HG02623 (cell line): ENCODE measurements around the gene LAMC1.
"Not testable (repeated sequence)": the region's sequence is repeated elsewhere in the genome, so short reads cannot be mapped to it uniquely, and the experiment has no call there.

Source experiments
- ATAC-seq: cut with Tn5 transposase; IDR thresholded peaks from one replicate; pipeline ENCODE4 v1.9.1; 2021; ENCODE audit warnings: moderate library complexity; ENCODE audit not compliant: unreplicated experiment

LAMC1 gene

DNA sequence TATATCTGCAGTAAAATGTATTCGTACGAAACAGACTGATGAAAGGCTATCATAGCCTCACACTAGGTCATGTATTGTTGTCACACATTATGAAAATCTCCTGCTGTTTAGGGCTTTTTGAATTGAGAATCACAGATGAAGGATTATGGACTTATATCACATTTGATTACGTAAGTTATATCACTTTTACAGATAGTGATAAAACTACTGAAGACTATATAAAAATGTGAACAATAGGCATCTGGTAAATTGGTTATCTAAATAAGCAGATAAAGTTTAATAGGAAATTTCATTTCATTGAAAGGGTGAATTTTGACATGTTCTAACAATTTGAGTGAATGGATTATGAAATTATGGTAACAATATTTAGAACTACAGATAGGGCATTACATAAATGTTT, 20.0 kb downstream of the LAMC1 start:
- no peak for ATAC-seq

DNA sequence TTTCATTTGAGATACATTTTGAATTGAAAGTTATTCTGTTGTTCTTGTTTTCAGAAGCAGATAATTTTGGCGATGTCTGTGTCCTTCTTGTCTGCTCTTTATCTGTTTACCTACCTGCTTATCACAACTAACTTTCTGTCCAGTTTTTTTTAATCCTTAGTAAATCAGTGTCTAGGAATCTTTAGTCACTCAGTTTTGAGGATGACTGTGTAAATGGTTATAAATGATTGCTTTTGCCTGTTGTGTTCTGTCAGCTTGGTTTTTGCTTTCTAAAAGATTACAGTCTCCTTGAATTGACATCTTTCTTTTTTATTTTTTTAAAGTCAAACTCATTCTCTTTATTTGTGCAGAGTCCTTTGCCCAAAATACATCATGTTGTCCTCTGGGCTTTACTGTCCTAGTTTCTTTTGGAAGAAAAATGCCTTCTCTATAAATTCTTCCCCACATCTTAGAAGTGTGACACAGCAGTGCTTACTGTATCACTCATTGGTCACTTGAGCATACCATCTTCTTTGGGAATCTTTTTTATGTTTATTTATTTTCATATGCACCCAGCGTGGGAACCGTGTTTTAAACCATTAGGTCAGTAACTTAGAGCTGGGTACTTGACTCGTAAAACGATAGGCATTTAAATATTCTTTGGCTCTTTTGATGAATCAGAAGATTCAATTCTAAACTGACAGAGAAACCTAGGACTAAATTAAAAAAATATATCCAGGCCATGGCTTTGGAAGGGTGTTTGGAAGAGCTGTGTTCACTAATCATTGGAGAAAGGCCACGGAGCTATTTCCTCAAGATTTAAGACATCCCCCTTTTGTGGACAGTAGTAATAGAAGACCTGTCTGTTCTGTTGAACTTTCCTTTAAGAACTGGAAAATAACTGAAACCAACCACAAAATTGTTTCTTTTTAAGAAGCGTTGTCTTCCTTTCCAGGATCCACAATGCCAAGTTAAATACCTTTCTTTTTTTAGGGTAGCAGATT, 20.9 kb downstream of the LAMC1 start:
- no peak for ATAC-seq

GRCh38 chr1:183044893-183045649, 21.9 kb downstream of the LAMC1 start:
- no peak for ATAC-seq

DNA sequence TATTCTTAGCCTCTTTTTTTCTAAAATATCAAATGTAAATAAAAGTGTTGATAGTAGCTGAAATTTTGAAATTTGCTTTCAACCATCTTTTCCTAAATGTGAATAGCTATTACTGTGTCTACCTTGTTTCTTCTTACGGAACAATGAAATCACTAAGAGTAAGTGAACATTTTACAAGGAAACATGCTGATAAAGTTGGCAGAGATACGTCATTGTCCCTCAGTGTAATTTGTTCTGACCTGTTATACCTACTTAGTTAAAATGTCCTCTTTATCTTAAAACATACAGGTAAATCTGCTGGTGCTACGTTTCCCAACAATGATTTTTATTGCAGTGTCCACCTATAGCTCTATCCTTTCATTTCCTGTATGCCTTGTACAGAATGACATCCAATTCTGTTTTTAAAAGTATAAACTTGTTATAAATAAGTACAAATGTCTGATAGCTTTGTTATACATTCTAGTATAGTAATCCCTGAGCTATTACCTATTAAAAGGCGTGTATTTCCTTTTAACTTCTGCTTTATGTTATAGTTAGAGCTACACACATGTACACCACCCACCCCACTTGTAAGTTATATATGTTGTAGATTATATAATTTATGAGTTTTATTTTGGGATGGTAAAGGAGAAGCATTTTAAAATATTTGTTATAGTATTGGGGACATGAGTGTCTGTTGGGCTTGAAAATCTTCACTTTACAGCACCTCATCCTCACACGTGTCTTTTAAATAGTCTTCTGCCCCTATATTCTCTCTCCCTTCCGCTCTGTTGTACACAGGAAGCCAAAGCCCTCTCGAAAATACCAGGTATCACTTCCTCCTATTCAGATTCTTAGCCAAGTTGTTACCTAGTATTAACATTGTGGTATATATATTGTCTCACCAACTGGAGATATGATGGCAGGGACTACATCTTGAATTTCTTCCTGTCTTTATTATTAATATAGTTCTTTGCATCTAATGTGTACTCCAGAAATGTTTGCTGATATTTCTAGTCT, 25.2 kb downstream of the LAMC1 start:
- peak; percentile 100 for ATAC-seq

- ATAC-seq, result no peak
These were observed 28.3 kb downstream of the LAMC1 start for GRCh38 chr1:183051546-183051945.

DNA sequence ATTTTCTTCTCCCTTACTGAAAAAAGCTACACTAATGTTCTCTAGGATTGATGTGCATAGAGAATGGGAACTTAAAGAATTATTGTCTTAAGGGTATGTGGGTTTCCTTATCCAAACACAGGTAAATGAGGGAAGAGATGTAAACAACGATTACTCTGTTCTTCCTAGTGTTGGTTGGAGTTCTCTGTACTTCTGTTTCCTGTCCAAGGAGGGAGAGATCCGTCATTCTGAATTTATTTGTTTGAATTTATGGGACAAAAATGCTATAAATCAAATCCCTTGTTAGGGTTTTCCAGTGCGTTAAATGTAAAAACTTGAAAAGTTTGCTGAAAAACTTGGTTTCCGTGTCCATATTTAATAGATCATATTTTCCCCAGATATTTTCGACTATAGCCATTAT, 29.6 kb downstream of the LAMC1 start:
- no peak for ATAC-seq

DNA sequence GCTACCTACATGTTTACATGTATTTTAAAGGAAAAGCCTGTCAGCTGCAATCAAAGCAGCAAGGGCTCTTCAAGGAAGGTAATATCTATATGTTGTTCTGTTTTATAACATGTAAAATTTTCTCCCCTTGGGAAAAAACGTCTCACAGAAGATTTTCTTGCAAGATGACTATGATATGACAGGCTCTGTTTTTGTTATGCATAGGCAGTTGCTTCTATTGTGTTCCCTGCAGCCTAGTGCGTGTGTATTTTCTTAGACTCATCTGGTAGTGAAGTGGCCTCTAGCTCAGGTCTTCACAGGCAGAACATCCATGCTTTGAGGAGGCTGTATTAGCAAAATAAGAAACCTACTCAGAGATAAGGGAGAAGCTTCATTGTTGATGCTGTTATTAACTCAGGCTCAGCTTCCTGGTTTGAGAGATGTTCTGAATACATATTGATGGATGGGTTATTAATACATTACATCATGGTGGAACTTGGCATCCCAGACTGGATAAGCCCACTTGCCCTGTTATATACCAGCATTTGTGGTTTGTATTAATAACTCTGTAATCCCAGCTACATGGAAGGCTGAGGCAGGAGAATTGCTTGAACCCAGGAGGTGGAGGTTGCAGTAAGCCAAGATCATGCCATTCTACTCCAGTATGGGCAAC, 35.8 kb downstream of the LAMC1 start:
- ATAC-seq, result no peak

- no peak for ATAC-seq
These were observed 38.0 kb downstream of the LAMC1 start for GRCh38 chr1:183061194-183061593.

- ATAC-seq, result no peak
These were observed 40.1 kb downstream of the LAMC1 start for GRCh38 chr1:183063349-183063748.

DNA sequence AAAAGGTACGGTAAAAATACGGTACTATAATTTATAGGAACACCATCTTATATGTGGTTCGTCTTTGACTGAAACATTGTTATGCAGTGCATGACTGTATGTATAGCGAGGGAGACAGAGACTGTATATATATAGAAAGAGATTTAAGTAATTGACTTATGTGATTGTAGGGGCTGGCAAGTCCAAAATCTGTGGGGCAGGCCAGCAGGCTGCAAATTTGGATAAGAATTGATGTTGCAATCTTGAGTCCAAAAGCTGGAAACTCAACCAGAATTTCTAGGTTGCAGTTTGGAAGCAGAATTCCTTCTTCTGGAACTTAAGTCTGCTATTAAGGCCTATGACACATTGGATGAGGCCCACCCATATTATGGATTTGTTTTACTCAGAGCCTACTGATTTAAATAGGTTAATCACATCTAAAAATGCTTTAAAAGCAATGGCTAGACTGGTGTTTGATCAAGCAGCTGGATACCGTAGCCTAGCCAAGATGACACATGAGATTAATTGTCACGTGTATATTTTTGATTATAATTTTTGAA, 42.0 kb downstream of the LAMC1 start:
- no peak for ATAC-seq

- not testable (repeated sequence) for ATAC-seq
These were observed 43.2 kb downstream of the LAMC1 start for GRCh38 chr1:183066432-183066831.

GRCh38 chr1:183069562-183070216, 46.5 kb downstream of the LAMC1 start:
- no peak for ATAC-seq

DNA sequence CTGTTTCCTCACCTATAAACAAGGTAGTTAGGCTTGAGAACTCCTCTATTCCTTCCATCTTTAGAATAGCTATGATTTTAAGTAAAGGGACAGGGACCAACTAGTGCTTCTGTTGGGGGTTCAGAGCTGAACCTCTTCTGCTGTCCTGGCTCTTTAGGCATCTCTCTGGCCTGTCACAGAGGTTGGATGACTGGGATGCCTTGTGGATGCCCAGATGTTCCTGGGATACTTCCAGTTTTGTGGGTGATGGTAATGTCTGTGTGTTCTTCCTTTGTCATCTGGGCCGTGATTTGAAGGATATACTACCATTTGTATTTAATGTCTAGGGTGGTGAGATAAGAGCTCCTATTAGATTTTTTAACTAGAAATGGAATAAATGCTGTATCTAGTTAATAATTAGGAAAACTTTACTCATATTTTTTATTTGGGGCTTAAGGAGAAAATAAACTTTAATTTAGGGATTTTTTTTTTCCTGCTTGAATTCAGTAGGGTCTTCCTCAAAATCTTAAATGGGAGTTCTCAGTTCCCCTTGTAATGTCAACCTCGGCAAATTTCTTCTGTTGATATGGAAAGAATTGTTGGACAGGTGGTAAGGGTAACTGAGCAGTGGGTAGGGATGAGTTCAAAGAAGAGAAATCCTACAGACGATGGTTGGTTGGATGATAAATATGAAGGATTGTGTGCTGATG, 47.2 kb downstream of the LAMC1 start:
- ATAC-seq, result no peak

DNA sequence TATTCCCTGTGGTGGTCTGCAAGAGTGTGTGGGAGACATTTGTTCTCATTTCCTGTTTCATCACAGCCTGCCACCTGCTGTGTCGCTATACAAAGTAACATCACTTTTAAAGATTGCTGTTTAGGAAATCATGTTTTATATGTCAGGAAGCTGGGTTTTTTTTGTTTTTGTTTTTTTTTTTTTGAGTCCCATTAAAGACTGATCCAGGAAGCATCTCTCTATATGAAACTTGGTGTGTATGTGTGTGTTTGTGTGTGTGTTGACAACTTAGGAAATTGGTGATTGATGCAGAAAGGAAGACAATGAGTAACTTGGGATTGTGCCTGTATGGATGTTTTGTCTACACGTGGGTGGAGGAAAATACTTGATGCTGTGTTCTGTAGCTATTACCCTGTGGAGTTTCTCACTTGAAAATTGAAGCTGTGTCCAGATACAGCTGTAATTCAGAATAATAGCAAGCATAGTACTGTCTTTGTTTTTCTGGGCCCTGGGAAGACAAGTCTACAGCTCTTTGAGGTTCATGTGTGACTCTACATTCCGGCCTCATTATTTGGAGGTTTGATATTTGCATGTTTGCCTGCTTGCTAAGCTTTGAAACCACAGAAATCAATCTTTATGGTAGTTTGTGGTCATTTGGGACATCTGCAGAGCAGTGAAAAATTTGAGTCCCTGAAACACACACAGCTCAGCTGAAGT, 47.9 kb downstream of the LAMC1 start:
- ATAC-seq, result peak; percentile 87

DNA sequence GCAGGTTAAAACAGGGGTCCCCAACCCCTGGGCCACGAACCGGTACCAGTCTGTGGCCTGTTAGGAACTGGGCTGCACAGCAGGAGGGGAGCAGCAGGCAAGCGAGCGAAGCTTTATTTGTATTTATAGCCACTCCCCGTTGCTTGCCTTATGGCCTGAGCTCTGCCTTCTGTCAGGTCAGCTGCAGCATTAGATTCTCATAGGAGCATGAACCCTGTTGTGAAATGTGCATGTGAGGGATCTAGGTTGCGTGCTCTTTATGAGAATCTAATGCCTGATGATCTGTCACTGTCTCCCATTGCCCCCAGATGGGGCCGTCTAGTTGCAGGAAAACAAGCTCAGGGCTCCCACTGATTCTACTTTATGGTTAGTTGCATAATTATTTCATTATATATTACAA, 49.4 kb downstream of the LAMC1 start:
- ATAC-seq, result not testable (repeated sequence)

- no peak for ATAC-seq
These were observed 50.1 kb downstream of the LAMC1 start for GRCh38 chr1:183073320-183073719.

- no peak for ATAC-seq
These were observed 51.0 kb downstream of the LAMC1 start for GRCh38 chr1:183074215-183074614.

- ATAC-seq, result no peak
These were observed 52.6 kb downstream of the LAMC1 start for GRCh38 chr1:183075861-183076260.
